ENCODE results near the gene RABAC1.
"Not testable (repeated sequence)": the region's sequence is repeated elsewhere in the genome, so short reads cannot be mapped to it uniquely, and the experiment has no call there.

The RABAC1 gene

DNA sequence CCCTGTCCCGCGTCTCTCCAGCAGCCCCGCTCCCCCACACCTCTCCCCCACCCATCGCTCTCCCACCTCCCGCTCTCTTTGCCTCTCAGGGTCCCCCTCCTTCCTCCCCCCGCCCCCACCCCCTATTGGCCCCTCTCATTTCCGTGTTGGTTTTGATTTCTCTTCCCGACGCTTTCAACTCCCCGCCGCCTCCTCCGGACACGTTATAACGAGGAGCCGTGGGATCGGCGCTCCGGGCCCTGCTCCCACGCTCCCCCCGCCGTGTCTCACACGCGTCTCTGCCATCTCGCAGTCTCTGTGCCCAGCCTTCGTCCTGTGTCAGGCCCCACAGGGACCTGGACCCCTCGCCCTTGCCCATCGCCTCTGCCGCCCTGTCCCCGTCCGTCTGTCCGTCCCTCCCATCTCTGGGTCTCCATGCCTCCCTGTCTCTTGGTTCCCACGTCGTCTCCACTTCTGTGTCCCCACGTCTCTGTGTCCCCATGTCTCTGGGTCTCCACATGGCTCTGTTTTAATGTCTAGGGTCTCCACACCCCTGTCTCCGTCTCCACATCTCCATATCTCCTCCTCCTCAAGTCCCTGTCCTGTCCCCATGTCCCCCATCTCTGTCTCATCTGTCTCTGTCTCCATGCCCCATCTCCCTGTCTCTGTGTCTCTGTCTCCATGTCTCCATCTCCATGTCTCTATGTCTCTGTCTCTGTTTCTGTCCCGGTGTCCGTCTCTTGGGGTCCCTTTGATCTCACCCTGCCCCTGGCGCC, 43.9 kb downstream of the RABAC1 start:
- no peak for DNase-seq (ENCODE audit: low read depth)

- DNase-seq (ENCODE audit: low read depth), result not testable (repeated sequence)
Measured at GRCh38 chr19:41914424-41914834, 44.7 kb downstream of the RABAC1 start.

- DNase-seq (ENCODE audit: low read depth), result no peak
Measured at GRCh38 chr19:41913538-41914423, 45.3 kb downstream of the RABAC1 start.

GRCh38 chr19:41912899-41913537, 46.1 kb downstream of the RABAC1 start:
- no peak for DNase-seq (ENCODE audit: low read depth)

GRCh38 chr19:41911889-41912731, 47.0 kb downstream of the RABAC1 start:
- no peak for DNase-seq (ENCODE audit: low read depth)

- DNase-seq (ENCODE audit: low read depth), result no peak
Measured at GRCh38 chr19:41910992-41911888, 47.9 kb downstream of the RABAC1 start.

- DNase-seq (ENCODE audit: low read depth), result no peak
Measured at GRCh38 chr19:41910240-41910991, 48.7 kb downstream of the RABAC1 start.

- DNase-seq (ENCODE audit: low read depth), result no peak
Measured at GRCh38 chr19:41909706-41910105, 49.4 kb downstream of the RABAC1 start.

GRCh38 chr19:41908724-41909464, 50.2 kb downstream of the RABAC1 start:
- DNase-seq (ENCODE audit: low read depth), result no peak

DNA sequence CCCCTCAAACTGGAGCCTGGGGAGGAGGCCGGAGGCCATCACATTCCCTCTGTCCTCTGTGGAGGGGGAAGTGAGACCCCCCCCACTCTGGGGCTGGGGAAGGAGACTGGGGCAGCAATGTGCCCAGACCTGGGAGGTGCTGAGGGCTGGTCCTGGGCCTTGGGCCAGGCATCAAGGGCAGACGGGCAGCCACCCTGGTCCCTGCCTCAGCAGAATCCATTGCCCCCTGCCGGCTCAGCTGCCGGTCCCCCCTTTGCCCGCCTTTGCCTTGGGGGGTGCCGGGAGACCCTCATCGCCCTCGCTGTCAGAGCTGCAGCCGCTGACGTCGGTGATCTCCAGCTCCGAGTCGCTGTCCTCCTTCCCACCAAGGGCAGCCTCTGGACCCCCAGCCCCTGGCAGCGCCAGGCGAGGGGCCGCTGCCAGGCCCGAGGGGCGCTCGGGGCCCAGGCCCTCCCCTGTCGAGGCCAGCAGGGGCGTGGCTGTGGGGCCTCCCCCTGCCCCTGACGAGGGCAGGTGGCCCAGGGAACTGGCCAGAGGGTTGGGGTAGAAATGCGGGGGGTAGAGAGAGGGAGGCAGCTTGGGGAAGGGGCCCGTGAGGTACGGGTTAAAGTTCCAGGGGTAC, 51.0 kb downstream of the RABAC1 start:
- DNase-seq (ENCODE audit: low read depth), result no peak

DNA sequence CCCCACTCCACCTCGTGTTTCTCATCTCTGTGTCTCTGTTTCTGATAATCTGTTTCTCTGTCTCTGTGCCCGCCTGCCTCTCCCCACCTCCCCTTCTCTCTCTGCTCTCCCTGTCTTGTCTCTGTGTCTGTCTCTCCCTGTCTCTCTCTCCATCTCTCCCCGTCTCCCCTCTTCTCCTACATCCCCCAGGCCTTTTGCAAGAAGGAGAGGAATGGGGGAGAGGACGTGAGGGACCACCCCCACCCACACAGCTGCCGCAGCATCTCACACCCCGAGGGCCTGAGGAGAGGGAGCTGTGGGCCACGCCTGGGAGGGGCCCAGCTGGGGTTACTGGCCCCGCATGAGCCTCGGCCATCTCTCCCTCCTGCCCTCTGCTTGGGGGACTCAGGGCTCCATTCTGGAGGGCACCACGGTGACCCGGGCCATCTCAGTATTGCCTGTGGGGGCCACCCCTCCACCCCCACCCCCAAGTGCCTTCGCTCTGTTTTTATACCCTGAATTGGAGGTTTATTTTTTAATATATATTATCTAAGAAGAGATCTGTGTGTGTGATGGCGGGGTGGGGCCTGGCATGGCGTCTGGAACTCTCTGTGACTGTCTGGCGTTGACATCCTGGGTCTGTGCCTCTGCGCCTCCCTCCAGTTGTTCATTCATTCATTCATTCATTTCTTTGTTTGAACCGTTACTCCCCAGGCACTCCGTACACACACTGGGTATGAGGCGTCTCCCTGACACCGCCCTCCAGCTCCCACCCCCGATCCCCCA, 52.0 kb downstream of the RABAC1 start:
- DNase-seq (ENCODE audit: low read depth), result no peak

Data from stimulated activated CD8-positive, alpha-beta memory T cell treated with anti-CD3 and anti-CD28 coated beads, Interleukin-15, amount 100 ng/mL, for 24 hours (primary cell).